ENCODE measurements around the gene ANKRD33.

DNA sequence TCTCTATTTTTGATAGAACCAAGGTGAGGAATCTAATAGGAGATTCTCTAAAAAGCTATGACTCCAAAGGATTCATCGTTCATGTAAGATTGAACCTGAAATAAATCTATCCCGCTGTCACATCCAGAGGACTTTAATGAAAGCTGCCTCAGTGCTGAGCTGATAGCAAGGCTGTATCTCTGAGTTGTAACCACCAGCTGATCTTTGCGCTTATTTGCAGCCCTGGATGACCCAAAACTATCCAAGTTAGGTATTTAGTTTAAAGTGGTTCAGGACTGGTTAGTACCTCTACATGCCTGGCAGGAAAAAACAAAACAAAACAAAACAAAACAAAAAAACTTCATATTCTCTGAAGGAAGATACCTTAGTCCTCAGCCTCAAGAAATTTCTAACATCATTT, 8.8 kb upstream of the ANKRD33 start:
- no peak for TF ChIP-seq POLR2A (IDR thresholded peaks at IDR 0.05; ENCODE audit: low read length)
- no peak for TF ChIP-seq GATA1 (IDR thresholded peaks at IDR 0.05; ENCODE audit: low read depth, low read length)

Measured in erythroblast (primary cell).